Measurements from ENCODE around the gene CDH12. TPM values are rescaled to one million over a fixed set of nuclear protein-coding genes. Genes with fewer than 3 reads are reported as not detected.

Gene CDH12
- 0.25 TPM in 1 of 2 replicates, not detected in the other for total RNA-seq

GRCh38 chr5:22852807-22853660, at the start of gene CDH12:
TSS of gene CDH12 (minus strand) at chr5:22853344.

Data from mesangial cell (primary cell).